Mesenchymal stem cell (in vitro differentiated cells and primary cell): Measurements from ENCODE around the gene LAMC1.
A peak's percentile ranks its signal among the peaks of the same experiment; 100 is the strongest.

Source experiments
- DNase-seq: peaks from one replicate; pipeline ENCODE4 v3.0.0-alpha.2; 2013
- H2AFZ ChIP-seq: one replicate; pipeline ENCODE4 v1.6.1; 2013; ENCODE audit warnings: low read depth, mild to moderate bottlenecking, control low read depth, inconsistent platforms, low read length, moderate library complexity
- H2AK5ac ChIP-seq: 2 replicates; pipeline ENCODE4 v1.6.1; 2013; ENCODE audit warnings: low read length, moderate library complexity, mild to moderate bottlenecking, inconsistent platforms; ENCODE audit not compliant: severe bottlenecking
- H2BK120ac ChIP-seq: one replicate; pipeline ENCODE4 v1.6.1; 2013; ENCODE audit warnings: low read depth, mild to moderate bottlenecking, inconsistent platforms, low read length, moderate library complexity
- H2BK12ac ChIP-seq, 2 experiments: one replicate each; pipeline ENCODE4 v1.6.1; 2013; ENCODE audit warnings: inconsistent platforms in 2 of 2, low read length in 2 of 2, mild to moderate bottlenecking in 2 of 2, moderate library complexity in 2 of 2, control low read depth in 1 of 2
- H2BK15ac ChIP-seq: one replicate; pipeline ENCODE4 v1.6.1; 2013; ENCODE audit warnings: mild to moderate bottlenecking, low read depth, inconsistent platforms; ENCODE audit not compliant: poor library complexity, severe bottlenecking
- H2BK5ac ChIP-seq: 2 replicates; pipeline ENCODE4 v1.6.1; 2013; ENCODE audit warnings: low read depth, mild to moderate bottlenecking, low read length, control low read depth, inconsistent platforms; ENCODE audit not compliant: poor library complexity, severe bottlenecking
- H3K14ac ChIP-seq, 2 experiments: one replicate each; pipeline ENCODE4 v1.6.1; 2013; ENCODE audit warnings: inconsistent platforms in 2 of 2, low read length in 2 of 2, control low read depth in 1 of 2, mild to moderate bottlenecking in 1 of 2, moderate library complexity in 1 of 2
- H3K18ac ChIP-seq, 2 experiments: one replicate each; pipeline ENCODE4 v1.6.1; 2013; ENCODE audit warnings: inconsistent platforms in 2 of 2, low read length in 2 of 2, control low read depth in 1 of 2, low read depth in 1 of 2, mild to moderate bottlenecking in 1 of 2
- H3K23ac ChIP-seq, 2 experiments: one replicate each; pipeline ENCODE4 v1.6.1; 2013; ENCODE audit warnings: inconsistent platforms in 2 of 2, low read length in 2 of 2, mild to moderate bottlenecking in 2 of 2, moderate library complexity in 2 of 2, control low read depth in 1 of 2
- H3K27ac ChIP-seq: 2 replicates; pipeline ENCODE4 v1.5.1; 2013; ENCODE audit warnings: mild to moderate bottlenecking, moderate library complexity, low read length, control low read depth, inconsistent platforms; ENCODE audit not compliant: poor library complexity, severe bottlenecking
- H3K27me3 ChIP-seq, 2 experiments: 2 replicates each; pipeline versions ENCODE4 v1.6.1 to v1.7.0; 2013; ENCODE audit warnings: low read length in 2 of 2, mild to moderate bottlenecking in 2 of 2, moderate library complexity in 2 of 2, control low read depth in 1 of 2, inconsistent platforms in 1 of 2; ENCODE audit not compliant: control insufficient read depth in 1 of 2, insufficient read depth in 1 of 2
- H3K36me3 ChIP-seq, 2 experiments: 2 replicates each; pipeline versions ENCODE4 v1.6.1 to v1.7.0; 2013; ENCODE audit warnings: low read length in 2 of 2, control low read depth in 1 of 2, inconsistent platforms in 1 of 2, low read depth in 1 of 2, mild to moderate bottlenecking in 1 of 2; ENCODE audit not compliant: insufficient read depth in 2 of 2, control insufficient read depth in 1 of 2
- H3K4ac ChIP-seq, 2 experiments: one replicate each; pipeline ENCODE4 v1.6.1; 2013; ENCODE audit warnings: inconsistent platforms in 2 of 2, low read length in 2 of 2, mild to moderate bottlenecking in 2 of 2, moderate library complexity in 2 of 2, control low read depth in 1 of 2, low read depth in 1 of 2
- H3K4me1 ChIP-seq: 2 replicates; pipeline ENCODE4 v1.6.1; 2013; ENCODE audit warnings: low read depth, low read length, control low read depth; ENCODE audit not compliant: control insufficient read depth, insufficient read depth
- H3K4me2 ChIP-seq: 2 replicates; pipeline ENCODE4 v1.6.1; 2013; ENCODE audit warnings: low read length, mild to moderate bottlenecking, inconsistent platforms; ENCODE audit not compliant: poor library complexity, severe bottlenecking
- H3K4me3 ChIP-seq, 2 experiments: 2 replicates each; pipeline versions ENCODE4 v1.5.1 to v1.7.0; 2013; ENCODE audit warnings: low read length in 2 of 2, mild to moderate bottlenecking in 2 of 2, control low read depth in 1 of 2, low read depth in 1 of 2; ENCODE audit not compliant: insufficient read depth in 1 of 2
- H3K79me1 ChIP-seq: replicated peaks from 2 replicates; pipeline ENCODE4 v1.6.1; 2013; ENCODE audit warnings: mild to moderate bottlenecking, control low read depth, low read length, inconsistent platforms; ENCODE audit not compliant: poor library complexity, severe bottlenecking
- H3K9ac ChIP-seq: 2 replicates; pipeline ENCODE4 v1.7.0; 2013; ENCODE audit warnings: mild to moderate bottlenecking, low read length, moderate library complexity
- H3K9me3 ChIP-seq: 2 replicates; pipeline ENCODE4 v1.7.0; 2013; ENCODE audit warnings: mild to moderate bottlenecking, low read length; ENCODE audit not compliant: control insufficient read depth
- H4K8ac ChIP-seq: one replicate; pipeline ENCODE4 v1.6.1; 2013; ENCODE audit warnings: inconsistent platforms, mild to moderate bottlenecking, low read length, moderate library complexity
- H4K91ac ChIP-seq: one replicate; pipeline ENCODE4 v1.6.1; 2013; ENCODE audit warnings: mild to moderate bottlenecking, low read length, inconsistent platforms
- whole genome bisulfite sequencing: methylation state at CpG from one replicate; pipeline ENCODE4 v1.1.7; 2013; ENCODE audit warnings: mixed read lengths; 5-methylcytosine and 5-hydroxymethylcytosine counted together

Gene LAMC1

GRCh38 chr1:183040547-183040971 lies 17.3 kb downstream of the LAMC1 start:
- H3K23ac ChIP-seq: no peak overlapping the region
- peak overlapping the region; percentile 97 for H3K27ac ChIP-seq
- H4K91ac ChIP-seq: no peak overlapping the region
- peak overlapping the region; percentile 92 for H2AK5ac ChIP-seq
- no peak overlapping the region for H3K4ac ChIP-seq
- no peak overlapping the region for H3K18ac ChIP-seq
- no peak overlapping the region for H4K8ac ChIP-seq
- H2BK5ac ChIP-seq: peak overlapping the region; percentile 99
- peak; percentile 75 for DNase-seq
- peak overlapping the region in 1 of 2 experiments; percentile 54 for H3K4me3 ChIP-seq
- H3K14ac ChIP-seq: no peak overlapping the region
- 42% methylated on average over 2 of the region's 2 CpGs for WGBS
- peaks cover 0 to 48% of the 10 kb centered on the region in 2 experiments for H3K36me3 ChIP-seq
- no peak overlapping the region for H2AFZ ChIP-seq
- no peak overlapping the region for H2BK12ac ChIP-seq
- no peak overlapping the region for H2BK120ac ChIP-seq
- H3K9ac ChIP-seq: peak overlapping the region; percentile 68
- no peaks in the 10 kb centered on the region for H3K79me1 ChIP-seq
- H3K4me1 ChIP-seq: peaks cover 13% of the 10 kb centered on the region
- H3K4me2 ChIP-seq: peak overlapping the region; percentile 37
- no peaks in the 10 kb centered on the region for H3K27me3 ChIP-seq
- no peaks in the 10 kb centered on the region for H3K9me3 ChIP-seq
- no peak overlapping the region for H2BK15ac ChIP-seq

GRCh38 chr1:183043254-183043653 lies 20.0 kb downstream of the LAMC1 start:
- Histone ChIP-seq H3K36me3 (peaks cover 0 to 40% of the 10 kb centered on the region in 2 experiments), H3K4me1 (peaks cover 9% of the 10 kb centered on the region), H2AK5ac (no peak overlapping the region), H3K9ac (peak overlapping the region; percentile 65), H2BK15ac (no peak overlapping the region), H2BK12ac (no peak overlapping the region), H3K27me3 (no peaks in the 10 kb centered on the region), H2BK5ac (no peak overlapping the region), H3K18ac (no peak overlapping the region), H3K27ac (no peak overlapping the region), H3K23ac (no peak overlapping the region), H2BK120ac (no peak overlapping the region), H4K91ac (no peak overlapping the region), H3K4me3 (peak overlapping the region in 1 of 2 experiments; percentile 30), H3K14ac (no peak overlapping the region), H3K4me2 (no peak overlapping the region), H4K8ac (no peak overlapping the region), H3K4ac (no peak overlapping the region), H2AFZ (no peak overlapping the region), H3K79me1 (no peaks in the 10 kb centered on the region), H3K9me3 (no peaks in the 10 kb centered on the region)
- WGBS: 94% methylated on average over 2 of the region's 3 CpGs
- no peak for DNase-seq

GRCh38 chr1:183043872-183044854 lies 20.9 kb downstream of the LAMC1 start:
- Histone ChIP-seq H3K18ac (no peak overlapping the region), H2BK5ac (no peak overlapping the region), H3K4ac (no peak overlapping the region), H2BK15ac (no peak overlapping the region), H3K4me3 (peak overlapping the region in 1 of 2 experiments; percentile 20), H3K79me1 (no peaks in the 10 kb centered on the region), H3K23ac (no peak overlapping the region), H4K8ac (no peak overlapping the region), H3K36me3 (peaks cover 0 to 42% of the 10 kb centered on the region in 2 experiments), H3K27ac (peak overlapping the region; percentile 92), H2BK12ac (no peak overlapping the region), H3K9ac (peak overlapping the region; percentile 65), H3K4me1 (peaks cover 9% of the 10 kb centered on the region), H2BK120ac (no peak overlapping the region), H4K91ac (no peak overlapping the region), H3K4me2 (no peak overlapping the region), H2AFZ (no peak overlapping the region), H2AK5ac (no peak overlapping the region), H3K9me3 (no peaks in the 10 kb centered on the region), H3K27me3 (no peaks in the 10 kb centered on the region), H3K14ac (no peak overlapping the region)
- peak; percentile 95 for DNase-seq
- WGBS: 29% methylated on average over 1 of the region's 7 CpGs

- Histone ChIP-seq H2BK5ac (no peak overlapping the region), H2BK15ac (no peak overlapping the region), H4K91ac (no peak overlapping the region), H3K23ac (no peak overlapping the region), H3K4me1 (peaks cover 10% of the 10 kb centered on the region), H3K4ac (no peak overlapping the region), H3K27ac (peak overlapping the region; percentile 92), H3K14ac (no peak overlapping the region), H3K27me3 (no peaks in the 10 kb centered on the region), H3K79me1 (no peaks in the 10 kb centered on the region), H3K36me3 (peaks cover 0 to 39% of the 10 kb centered on the region in 2 experiments), H3K9me3 (no peaks in the 10 kb centered on the region), H2AFZ (no peak overlapping the region), H3K18ac (no peak overlapping the region), H2BK12ac (no peak overlapping the region), H4K8ac (no peak overlapping the region), H2BK120ac (no peak overlapping the region), H3K4me3 (peak overlapping the region in 1 of 2 experiments; percentile 20), H3K9ac (peak overlapping the region; percentile 65), H2AK5ac (no peak overlapping the region), H3K4me2 (no peak overlapping the region)
- DNase-seq: no peak
- WGBS: 100% methylated on average over 2 of the region's 2 CpGs
Measured at GRCh38 chr1:183044893-183045649, 21.9 kb downstream of the LAMC1 start.
